OCI-LY1 (cell line): ENCODE results near the gene DYNC1LI1.

Experiments
- H2AFZ ChIP-seq: fragments of 200-600 bp; sonication (generic), shearing (Covaris generic); 2 replicates; pipeline ENCODE4 v1.6.0; 2014; ENCODE audit warnings: antibody characterized with exemption, mild to moderate bottlenecking, low read length
- H3F3A ChIP-seq: fragments of 200-600 bp; sonication (generic), shearing (Covaris generic); 2 replicates; pipeline ENCODE4 v1.6.0; 2014; ENCODE audit warnings: mild to moderate bottlenecking, antibody characterized with exemption, low read length, moderate library complexity; ENCODE audit not compliant: insufficient read depth
- H3K27ac ChIP-seq: fragments of 200-600 bp; sonication (generic); 2 replicates; pipeline ENCODE4 v1.5.1; 2014; ENCODE audit warnings: low read length, mixed run types, mild to moderate bottlenecking, low read depth; ENCODE audit not compliant: poor library complexity, severe bottlenecking
- H3K27me3 ChIP-seq: fragments of 200-600 bp; sonication (generic); 2 replicates; pipeline ENCODE4 v1.6.0; 2014; ENCODE audit warnings: antibody characterized with exemption, mild to moderate bottlenecking, low read length, moderate library complexity; ENCODE audit not compliant: insufficient read depth
- H3K36me3 ChIP-seq: fragments of 200-600 bp; sonication (generic); 2 replicates; pipeline ENCODE4 v1.6.1; 2014; ENCODE audit warnings: mild to moderate bottlenecking, antibody characterized with exemption, low read length, moderate library complexity, mixed read lengths; ENCODE audit not compliant: insufficient read depth
- H3K4me1 ChIP-seq: fragments of 200-600 bp; sonication (generic); 2 replicates; pipeline ENCODE4 v1.5.1; 2014; ENCODE audit warnings: mild to moderate bottlenecking, low read length, moderate library complexity; ENCODE audit not compliant: insufficient read depth, severe bottlenecking
- H3K4me2 ChIP-seq: fragments of 200-600 bp; sonication (generic), shearing (Covaris generic); 2 replicates; pipeline ENCODE4 v1.6.1; 2014; ENCODE audit warnings: low read length
- H3K4me3 ChIP-seq: fragments of 200-600 bp; sonication (generic); 2 replicates; pipeline ENCODE4 v1.5.1; 2014; ENCODE audit warnings: low read length, low read depth, mild to moderate bottlenecking, mixed read lengths; ENCODE audit not compliant: poor library complexity, severe bottlenecking
- H3K79me2 ChIP-seq: fragments of 200-600 bp; shearing (Covaris generic); 2 replicates; pipeline ENCODE4 v1.6.1; 2016; ENCODE audit warnings: mixed run types, low read length, mixed read lengths; ENCODE audit not compliant: insufficient read depth
- H3K9ac ChIP-seq: fragments of 200-600 bp; sonication (generic), shearing (Covaris generic); 2 replicates; pipeline ENCODE4 v1.6.1; 2014; ENCODE audit warnings: mild to moderate bottlenecking, low read length, mixed read lengths
- H3K9me2 ChIP-seq: fragments of 200-600 bp; sonication (generic), shearing (Covaris generic); 2 replicates; pipeline ENCODE4 v1.6.1; 2014; ENCODE audit warnings: low read depth, mild to moderate bottlenecking, low read length, mixed read lengths
- H3K9me3 ChIP-seq: fragments of 200-600 bp; shearing (Covaris generic); 2 replicates; pipeline ENCODE4 v1.6.1; 2014; ENCODE audit warnings: low read length, mixed read lengths
- H4K20me1 ChIP-seq: fragments of 200-600 bp; sonication (generic), shearing (Covaris generic); 2 replicates; pipeline ENCODE4 v1.6.0; 2016; ENCODE audit warnings: mild to moderate bottlenecking, low read length; ENCODE audit not compliant: insufficient read depth
- CTCF ChIP-seq: fragments of 200-600 bp; sonication (generic), shearing (Covaris generic); IDR thresholded peaks from 2 replicates; pipeline ENCODE4 v1.5.1; 2017; ENCODE audit warnings: mild to moderate bottlenecking, antibody characterized with exemption, low read length, moderate library complexity, mixed read lengths
- EZH2 ChIP-seq: fragments of 200-600 bp; sonication (generic), shearing (Covaris generic); IDR thresholded peaks from 2 replicates; pipeline ENCODE4 v1.8.0; 2017; ENCODE audit warnings: borderline replicate concordance, mixed run types, mild to moderate bottlenecking, antibody characterized with exemption, low read length, moderate library complexity, mixed read lengths

Gene DYNC1LI1

DNA sequence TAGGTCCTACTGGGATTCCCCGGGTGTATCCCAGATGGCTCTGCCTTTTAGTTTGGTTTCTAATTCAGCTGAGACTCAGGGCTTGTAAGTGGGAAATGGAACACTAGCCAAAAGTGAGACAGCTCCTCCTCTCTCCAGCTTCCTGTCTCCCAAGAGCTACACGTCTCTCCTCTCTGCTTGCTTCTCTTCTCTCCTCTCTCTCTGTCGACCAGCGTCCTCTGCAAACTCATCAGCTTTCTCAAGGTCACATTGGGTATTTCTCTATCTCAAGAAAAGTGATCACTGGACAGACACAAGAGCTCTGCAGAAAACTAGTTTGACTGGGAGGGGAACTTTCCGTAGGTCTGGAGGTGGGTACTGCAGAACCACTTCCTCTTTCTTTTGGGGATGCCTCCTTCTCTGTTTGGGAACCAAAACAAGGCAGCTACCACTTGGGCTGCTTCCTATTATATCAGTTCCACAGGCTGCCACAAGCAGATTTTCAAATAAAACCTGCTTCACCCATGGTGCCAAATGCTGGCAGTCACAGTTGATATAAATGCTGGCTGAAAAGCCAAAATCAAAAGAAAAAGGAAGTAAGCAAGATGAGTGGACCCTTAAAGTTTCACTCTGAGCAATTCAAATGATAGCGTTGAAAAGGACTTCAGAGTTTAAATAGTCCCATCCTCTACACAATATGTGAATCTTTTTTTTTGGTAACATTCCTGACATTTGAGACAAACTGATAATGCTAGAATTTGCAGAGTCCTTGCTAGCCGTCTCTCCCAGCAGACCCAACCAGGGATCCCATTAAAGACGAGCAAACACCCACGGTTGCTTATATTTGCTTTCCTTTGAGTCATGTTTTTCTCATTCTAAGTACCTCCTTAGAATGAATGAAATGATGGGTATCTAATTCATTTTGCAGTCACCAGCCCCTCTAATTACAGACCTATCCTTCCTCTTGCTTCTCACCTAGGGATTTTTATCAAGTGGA lies 7.2 kb upstream of the DYNC1LI1 start:
- Histone ChIP-seq H3K9me3 (no peaks in the 10 kb centered on the region), H3K4me1 (peaks cover 16% of the 10 kb centered on the region), H3K9me2 (no peaks in the 10 kb centered on the region), H3K27ac (peak overlapping the region; percentile 70), H3K36me3 (no peaks in the 10 kb centered on the region), H3K4me2 (peak overlapping the region; percentile 64), H3K9ac (peak overlapping the region; percentile 41; the same call in 1 of the 2 replicates), H3F3A (no peaks in the 10 kb centered on the region), H3K4me3 (peak overlapping the region; percentile 25), H3K79me2 (no peaks in the 10 kb centered on the region), H2AFZ (peak overlapping the region; percentile 57), H3K27me3 (no peaks in the 10 kb centered on the region), H4K20me1 (no peaks in the 10 kb centered on the region)
- TF ChIP-seq EZH2: no peak
- TF ChIP-seq CTCF: no peak

DNA sequence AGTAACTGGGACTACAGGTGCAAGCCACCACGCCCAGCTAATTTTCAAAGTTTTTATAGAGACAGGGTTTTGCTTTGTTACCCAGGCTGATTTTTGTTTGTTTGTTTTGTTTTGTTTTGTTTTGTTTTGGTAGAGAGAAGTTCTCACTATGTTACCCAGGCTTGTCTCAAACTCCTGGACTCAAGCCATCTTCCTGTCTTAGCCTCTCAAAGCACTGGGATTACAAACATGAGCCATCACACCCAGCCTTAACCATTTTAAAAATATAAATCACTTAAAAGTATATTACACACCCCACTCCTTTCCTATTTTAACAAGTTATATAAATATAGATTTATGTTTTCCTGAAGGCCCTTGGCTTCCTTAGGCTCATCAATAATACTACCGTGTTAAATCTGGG lies 6.5 kb upstream of the DYNC1LI1 start:
- Histone ChIP-seq H3K9ac (peak overlapping the region; percentile 41; the same call in 1 of the 2 replicates), H4K20me1 (no peaks in the 10 kb centered on the region), H3K9me3 (no peaks in the 10 kb centered on the region), H3F3A (no peaks in the 10 kb centered on the region), H2AFZ (no peak overlapping the region; the same call in 1 of the 2 replicates), H3K4me3 (no peak overlapping the region), H3K4me1 (peaks cover 16% of the 10 kb centered on the region), H3K79me2 (no peaks in the 10 kb centered on the region), H3K9me2 (no peaks in the 10 kb centered on the region), H3K27me3 (no peaks in the 10 kb centered on the region), H3K36me3 (no peaks in the 10 kb centered on the region), H3K4me2 (peak overlapping the region; percentile 64), H3K27ac (peak overlapping the region; percentile 70)
- no peak for TF ChIP-seq EZH2
- no peak for TF ChIP-seq CTCF

DNA sequence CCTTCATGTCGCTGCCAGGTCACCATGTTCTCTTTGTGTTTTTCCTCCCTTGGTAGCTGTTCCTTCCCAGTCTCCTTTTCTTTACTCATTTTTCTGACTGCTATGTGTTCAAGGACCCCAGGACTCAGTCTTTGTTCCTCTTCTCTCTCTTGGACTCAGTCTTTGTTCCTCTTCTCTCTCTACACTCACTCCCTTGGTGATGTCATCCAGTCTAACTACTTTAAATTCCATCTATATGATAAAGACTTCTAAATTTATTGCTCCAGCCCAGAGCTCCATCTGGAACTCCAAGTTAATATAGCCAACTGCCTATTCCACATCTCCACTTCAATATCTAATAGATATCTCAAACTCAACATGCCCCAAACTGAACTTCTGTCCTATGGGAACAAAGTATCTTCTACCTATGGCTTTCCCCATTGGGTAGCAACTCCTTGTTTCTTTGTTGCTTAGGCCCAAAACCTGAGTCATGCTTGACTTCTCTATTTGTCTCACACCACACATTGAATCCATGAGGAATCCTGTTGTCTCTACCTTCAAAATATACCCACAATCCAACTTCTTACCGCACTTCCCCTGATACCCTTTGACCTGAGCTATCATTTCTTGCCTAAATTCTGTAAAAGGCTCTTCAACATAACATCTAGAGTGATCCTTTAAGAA lies 4.9 kb upstream of the DYNC1LI1 start:
- no peaks in the 10 kb centered on the region for H3K36me3 ChIP-seq
- TF ChIP-seq CTCF: no peak
- TF ChIP-seq EZH2: no peak
- H3K9me2 ChIP-seq: no peaks in the 10 kb centered on the region
- no peaks in the 10 kb centered on the region for H3K9me3 ChIP-seq
- no peak overlapping the region for H2AFZ ChIP-seq
- H3K4me1 ChIP-seq: peaks cover 25% of the 10 kb centered on the region
- H3K79me2 ChIP-seq: no peaks in the 10 kb centered on the region
- H3K27me3 ChIP-seq: no peaks in the 10 kb centered on the region
- no peaks in the 10 kb centered on the region for H4K20me1 ChIP-seq
- no peak overlapping the region for H3K9ac ChIP-seq
- H3K4me2 ChIP-seq: no peak overlapping the region
- no peaks in the 10 kb centered on the region for H3F3A ChIP-seq
- no peak overlapping the region for H3K4me3 ChIP-seq
- H3K27ac ChIP-seq: no peak overlapping the region
